GM18870 (cell line): ENCODE results near the gene CSMD2.
"Not testable (repeated sequence)": the region's sequence is repeated elsewhere in the genome, so short reads cannot be mapped to it uniquely, and the experiment has no call there.

ENCODE experiments used
- ATAC-seq: cut with Tn5 transposase; IDR thresholded peaks from one replicate; pipeline ENCODE4 v1.9.1; 2021; ENCODE audit warnings: moderate library complexity; ENCODE audit not compliant: unreplicated experiment

Gene CSMD2

GRCh38 chr1:34164771-34165391 is at the start of gene CSMD2:
Gene CSMD2 (minus strand): TSS chr1:34165230. CDS start chr1:34165097, 133 bp downstream.
- ATAC-seq, result no peak

GRCh38 chr1:34213956-34214355 is 48.9 kb upstream of the CSMD2 start:
- no peak for ATAC-seq

GRCh38 chr1:34212673-34213072 is 47.6 kb upstream of the CSMD2 start:
- ATAC-seq, result no peak

DNA sequence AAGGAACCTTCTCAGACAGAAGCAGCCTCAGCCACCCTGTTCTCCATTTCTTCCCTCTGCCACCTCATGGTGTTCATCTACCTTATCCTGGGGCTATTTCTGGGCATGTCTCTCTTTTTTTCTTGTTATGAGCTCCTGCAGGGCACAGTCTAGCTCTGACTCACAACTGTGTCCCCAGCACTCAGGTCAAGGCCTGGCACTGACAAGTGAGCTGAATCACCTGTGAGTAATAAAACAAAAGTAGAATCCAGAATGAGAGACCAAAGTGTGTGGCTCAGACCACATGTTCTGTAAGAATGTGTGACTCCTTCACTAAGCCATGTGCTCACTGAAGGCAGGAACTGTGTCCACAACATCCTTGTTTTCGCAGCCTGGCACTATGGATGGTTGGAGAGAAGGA is 34.9 kb upstream of the CSMD2 start:
- no peak for ATAC-seq

GRCh38 chr1:34192621-34193020 is 27.6 kb upstream of the CSMD2 start:
- no peak for ATAC-seq

GRCh38 chr1:34190692-34191091 is 25.7 kb upstream of the CSMD2 start:
- ATAC-seq, result no peak

DNA sequence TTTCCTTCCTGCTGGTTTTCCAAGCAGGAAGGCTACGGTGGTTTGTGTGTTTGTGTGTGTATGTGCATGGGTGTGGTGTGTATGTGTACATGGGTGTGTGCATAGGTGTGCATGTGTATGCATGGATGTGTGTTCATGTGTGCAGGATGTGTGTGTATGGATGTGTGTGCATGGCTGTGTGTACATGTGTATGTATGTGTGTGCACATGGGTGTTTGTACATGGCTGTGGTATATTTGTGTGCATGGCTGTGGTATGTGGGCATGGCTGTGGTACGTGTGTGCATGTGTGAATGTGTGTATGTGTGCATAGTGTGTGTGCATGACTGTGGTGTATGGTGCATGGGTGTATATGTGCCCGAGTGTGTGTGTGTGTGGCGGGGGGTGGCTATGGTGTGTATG is 24.0 kb upstream of the CSMD2 start:
- ATAC-seq, result no peak

DNA sequence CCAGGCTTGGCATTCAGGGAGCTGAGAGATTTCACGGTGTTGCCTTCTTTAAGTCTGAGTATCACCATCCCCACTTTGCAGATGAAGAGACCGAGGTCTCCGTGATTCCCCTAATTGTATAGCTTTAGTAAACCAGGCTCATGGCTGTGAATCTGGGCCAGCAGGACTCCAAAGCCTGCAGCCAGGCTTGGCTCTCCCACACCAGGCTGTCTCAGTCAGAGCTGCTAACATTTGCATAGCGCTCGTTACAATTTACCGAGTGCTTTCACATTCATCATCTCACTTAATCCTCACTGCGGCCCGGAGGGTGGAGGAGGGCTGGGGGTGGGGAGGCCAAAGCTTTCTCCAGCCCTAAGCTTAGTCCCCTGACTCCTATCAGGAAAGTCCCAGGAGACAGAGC is 23.4 kb upstream of the CSMD2 start:
- no peak for ATAC-seq

- ATAC-seq, result no peak
These were observed 21.9 kb upstream of the CSMD2 start for GRCh38 chr1:34186741-34187494.

GRCh38 chr1:34183381-34183780 is 18.4 kb upstream of the CSMD2 start:
- not testable (repeated sequence) for ATAC-seq

GRCh38 chr1:34178072-34178471 is 13.0 kb upstream of the CSMD2 start:
- no peak for ATAC-seq

DNA sequence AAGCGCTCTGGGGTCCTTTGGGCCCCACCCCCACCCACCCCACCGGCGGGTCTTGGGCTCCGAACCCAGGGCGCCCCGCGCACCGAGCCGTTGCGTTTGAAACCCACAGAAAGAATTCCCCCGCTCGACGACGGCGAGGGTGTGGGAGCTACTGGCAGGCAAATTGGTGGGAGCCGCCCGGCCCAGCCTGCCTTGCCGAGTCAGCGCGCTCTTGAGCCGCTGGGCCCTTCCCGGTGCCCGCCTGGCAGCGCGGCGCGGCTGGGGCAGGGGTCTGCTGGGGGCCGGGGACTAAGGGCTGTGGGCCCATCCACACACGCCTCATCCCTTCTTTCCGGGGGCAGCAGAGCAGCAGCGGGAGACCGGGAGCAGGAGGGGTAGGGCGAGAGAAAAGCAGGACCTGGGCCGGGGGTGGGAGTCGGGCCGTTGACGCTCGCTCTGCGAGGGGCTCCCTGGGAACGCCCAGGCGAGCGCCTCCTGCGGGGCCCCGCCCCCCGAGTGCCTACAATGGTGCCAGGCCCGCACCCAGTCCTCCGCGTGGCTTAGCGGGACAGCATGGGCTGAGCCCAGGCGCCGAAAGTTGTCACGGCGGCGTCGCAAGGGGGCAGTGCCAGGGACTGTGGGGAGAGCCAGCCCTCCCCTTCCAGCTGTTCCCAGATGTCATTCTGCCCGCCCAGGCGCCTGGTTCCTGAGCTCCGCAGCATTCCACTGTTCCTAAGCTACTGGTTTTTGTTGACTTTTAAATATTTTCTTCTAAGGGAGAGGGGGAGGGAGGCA is 12.0 kb upstream of the CSMD2 start, which contains the start of gene C1orf94:
Gene C1orf94 (plus strand): TSS at position 78 of the 774 bp plus-strand sequence. CDS start 883 bp downstream, outside the sequence.
- ATAC-seq, result no peak

GRCh38 chr1:34175744-34176143 is 10.7 kb upstream of the CSMD2 start:
- no peak for ATAC-seq

DNA sequence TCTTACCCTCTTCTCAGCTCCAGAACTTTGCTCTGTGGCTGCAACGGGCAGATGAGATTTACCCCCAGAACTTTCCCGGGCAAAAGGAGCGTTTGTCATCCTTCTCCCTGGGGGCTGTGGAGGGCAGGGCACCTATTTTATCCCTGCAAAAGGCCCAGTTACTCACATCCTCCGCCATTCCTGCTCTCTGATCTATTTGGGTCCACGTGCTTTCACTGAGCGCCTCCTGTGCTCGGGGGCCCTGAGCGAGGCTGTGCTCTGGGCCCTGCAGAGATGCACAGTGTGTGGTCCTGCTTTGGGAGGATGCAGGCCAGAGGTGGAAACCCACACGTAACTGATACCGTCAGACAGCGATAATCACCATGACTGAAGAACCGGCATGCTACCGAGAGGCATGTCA is 2.4 kb upstream of the CSMD2 start:
- no peak for ATAC-seq

DNA sequence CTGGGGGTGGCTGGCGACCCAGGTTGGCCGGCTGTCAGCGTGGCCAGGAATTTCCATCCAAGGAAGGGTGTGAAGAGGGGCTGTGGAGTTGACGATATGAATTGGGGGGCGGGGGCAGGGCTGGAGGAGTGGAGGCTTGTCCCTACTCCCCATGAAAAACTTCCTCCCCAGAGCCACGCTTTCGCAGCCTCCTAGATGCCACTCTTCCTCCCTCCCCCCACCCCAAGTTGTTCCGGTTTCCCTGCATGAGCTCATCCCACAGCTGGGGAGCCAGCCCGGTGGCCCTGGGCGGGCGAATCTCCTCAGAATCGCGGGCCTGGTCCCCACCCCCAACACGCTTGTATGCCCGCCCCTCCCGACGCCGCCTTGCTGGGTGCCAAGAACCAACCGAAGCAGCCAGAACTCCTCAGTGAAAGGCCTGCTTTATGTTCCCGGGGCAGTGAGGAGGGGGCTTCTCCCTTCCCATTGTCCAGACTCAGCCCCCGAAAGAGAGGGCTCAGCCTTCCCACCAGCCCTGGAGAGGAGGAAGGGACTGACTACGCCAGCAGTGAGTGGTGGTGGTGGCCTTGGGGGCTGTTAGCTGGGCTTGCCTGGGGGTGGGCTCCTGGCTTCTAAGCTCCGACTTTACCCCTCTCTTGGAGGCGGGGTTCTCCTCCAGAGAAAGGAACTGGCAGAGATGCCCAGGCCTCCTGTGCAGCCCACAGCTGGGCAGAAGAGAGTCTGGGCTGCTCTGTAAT is 1.8 kb upstream of the CSMD2 start:
- no peak for ATAC-seq

- no peak for ATAC-seq
These were observed 1.2 kb upstream of the CSMD2 start for GRCh38 chr1:34166191-34166624.

- ATAC-seq, result no peak
These were observed 442 bp upstream of the CSMD2 start for GRCh38 chr1:34165422-34165921.

DNA sequence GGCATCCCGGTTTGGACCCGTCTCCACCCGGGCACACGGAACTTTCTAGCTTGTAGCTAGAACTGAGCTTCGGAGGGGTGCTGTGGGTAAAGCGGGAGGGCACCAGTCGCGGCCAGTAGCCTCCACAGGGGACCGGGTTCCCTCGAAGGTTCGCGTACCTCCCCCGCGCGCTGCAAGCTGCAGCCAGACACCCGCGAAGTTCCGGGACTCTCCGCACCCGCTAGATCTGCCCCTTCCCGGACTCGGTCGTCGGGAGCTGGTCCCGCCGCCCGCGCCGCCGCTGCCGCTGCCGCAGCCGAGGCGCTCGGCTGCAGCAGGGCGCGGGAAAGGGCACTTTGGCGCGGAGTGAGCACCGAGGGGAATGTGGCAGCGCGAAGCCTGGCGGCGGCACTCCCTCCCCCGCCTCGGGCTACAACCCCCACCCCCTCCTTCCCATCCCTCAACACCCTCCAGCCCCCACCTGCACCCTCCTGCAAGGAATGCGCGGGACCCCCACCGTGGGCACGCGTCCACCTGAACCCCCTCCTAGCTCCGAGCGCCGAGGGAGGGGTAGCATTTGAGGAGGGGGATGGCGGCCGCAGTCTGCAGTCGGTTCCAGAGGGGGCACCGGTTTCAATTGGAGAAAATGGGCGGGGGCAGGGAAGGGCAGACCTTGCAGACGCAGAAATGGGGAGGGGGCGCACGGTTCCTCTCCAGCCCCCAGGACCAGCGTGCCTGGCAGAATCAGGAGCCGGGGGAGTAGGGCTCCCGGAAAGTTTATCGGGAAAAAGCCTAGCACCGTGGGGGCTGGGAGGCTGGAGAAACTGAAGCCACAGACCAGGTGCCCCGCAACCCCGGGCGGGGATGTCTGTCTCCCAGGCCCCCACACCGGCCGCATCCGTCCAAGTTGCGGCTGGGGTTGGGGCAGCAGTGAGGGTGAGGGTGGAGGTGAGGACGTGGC is 968 bp downstream of the CSMD2 start:
- no peak for ATAC-seq

DNA sequence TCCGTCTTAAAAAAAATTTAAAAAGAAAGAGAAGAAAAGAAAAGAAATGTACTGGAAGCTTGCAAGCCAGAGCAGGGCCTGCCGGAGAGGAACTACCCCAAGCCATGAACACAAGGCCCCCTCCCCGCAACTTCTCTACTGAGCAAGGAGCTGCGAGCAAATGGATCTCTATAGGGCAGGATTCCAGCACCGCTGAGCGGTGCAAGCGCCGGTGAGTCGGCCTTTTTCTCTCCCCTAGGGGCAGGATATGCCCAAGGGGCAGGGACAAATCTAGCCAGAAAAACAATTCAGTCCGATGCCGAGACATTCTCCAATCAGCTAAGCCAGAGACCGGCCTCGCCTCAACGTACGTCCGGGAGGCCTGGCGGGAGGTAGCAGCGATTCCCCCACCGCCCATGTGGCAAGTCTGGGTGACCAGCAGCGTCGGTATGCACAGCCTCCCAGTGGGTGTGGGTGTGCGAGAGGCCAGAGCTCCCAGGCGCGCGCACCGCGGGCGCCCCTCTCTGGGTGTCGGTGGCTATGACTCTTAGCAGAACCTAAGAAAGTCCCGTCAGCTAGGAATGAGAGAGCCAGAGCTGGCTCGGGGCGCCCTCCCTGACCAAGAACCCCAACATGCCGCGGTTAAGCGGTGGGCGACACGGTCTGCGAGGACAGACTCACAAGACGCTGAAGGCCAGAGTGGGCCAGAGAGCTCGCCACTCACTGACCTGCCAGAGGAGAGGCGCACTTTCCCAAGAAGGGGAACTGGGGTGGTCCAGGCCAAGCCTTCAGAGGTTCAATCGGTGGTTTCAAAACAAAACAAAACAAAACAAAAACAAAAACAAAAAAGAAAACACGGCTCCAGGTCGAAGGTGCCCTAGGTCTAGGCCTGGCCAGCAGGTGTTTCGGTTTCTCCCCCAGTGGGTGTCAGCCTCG is 1.9 kb downstream of the CSMD2 start:
- no peak for ATAC-seq
